CD14-positive monocyte (primary cell): ENCODE measurements around the gene LPCAT4. TPM values are rescaled to one million over a fixed set of nuclear protein-coding genes. Genes with fewer than 3 reads are reported as not detected.

ENCODE experiments used
- DNase-seq, 3 donors: peaks; one replicate each; pipeline ENCODE4 v3.0.0-alpha.2; 2011 to 2022
- H2AFZ ChIP-seq: 2 replicates; pipeline ENCODE4 v1.6.0; 2012; ENCODE audit warnings: mild to moderate bottlenecking, low read depth, low read length, inconsistent platforms; ENCODE audit not compliant: insufficient read depth, poor library complexity, severe bottlenecking
- H3K27ac ChIP-seq, 2 donors: 1 replicate in 1 of 2; 2 replicates in 1 of 2; pipeline ENCODE4 v1.5.1; 2012 to 2013; ENCODE audit warnings: low read length in 2 of 2, control low read depth in 1 of 2, inconsistent platforms in 1 of 2, low read depth in 1 of 2, mild to moderate bottlenecking in 1 of 2
- H3K27me3 ChIP-seq, 2 donors: one replicate each; pipeline versions ENCODE4 v1.6.0 to v1.6.1; 2011 to 2013; ENCODE audit warnings: low read length in 2 of 2; ENCODE audit not compliant: control insufficient read depth in 2 of 2, insufficient read depth in 2 of 2
- H3K36me3 ChIP-seq, 2 donors: replicated peaks in 1 of 2; 1 replicate in 1 of 2; 2 replicates in 1 of 2; pipeline versions ENCODE4 v1.5.1 to v1.6.1; 2012 to 2013; ENCODE audit warnings: low read length in 2 of 2, control low read depth in 1 of 2, inconsistent platforms in 1 of 2, mild to moderate bottlenecking in 1 of 2; ENCODE audit not compliant: insufficient read depth in 2 of 2, control insufficient read depth in 1 of 2
- H3K4me1 ChIP-seq, 2 donors: 1 replicate in 1 of 2; 2 replicates in 1 of 2; pipeline versions ENCODE4 v1.5.1 to v1.6.1; 2012 to 2013; ENCODE audit warnings: low read length in 2 of 2, control low read depth in 1 of 2, inconsistent platforms in 1 of 2, mild to moderate bottlenecking in 1 of 2, moderate library complexity in 1 of 2; ENCODE audit not compliant: insufficient read depth in 2 of 2, control insufficient read depth in 1 of 2
- H3K4me2 ChIP-seq: replicated peaks from 2 replicates; pipeline ENCODE3; 2012; ENCODE audit warnings: low read length, moderate library complexity, mild to moderate bottlenecking; ENCODE audit not compliant: poor library complexity, severe bottlenecking; ENCODE audit errors: extremely low read depth
- H3K4me3 ChIP-seq, 3 experiments: fragments of 200-600 bp in 1 of 3; sonication (generic) in 1 of 3; replicated peaks in 1 of 3; 1 replicate in 2 of 3; 2 replicates in 1 of 3; pipeline ENCODE4 v1.5.1; 2011 to 2013; ENCODE audit warnings: low read length in 3 of 3, mild to moderate bottlenecking in 3 of 3, control low read depth in 2 of 3, low read depth in 2 of 3, inconsistent platforms in 1 of 3, moderate library complexity in 1 of 3
- H3K79me2 ChIP-seq: 2 replicates; pipeline ENCODE4 v1.6.0; 2012; ENCODE audit warnings: mild to moderate bottlenecking, control low read depth, inconsistent platforms, low read length, moderate library complexity; ENCODE audit not compliant: insufficient read depth
- H3K9ac ChIP-seq: 2 replicates; pipeline ENCODE4 v1.6.0; 2017; ENCODE audit warnings: low read length, mild to moderate bottlenecking; ENCODE audit not compliant: insufficient read depth, poor library complexity, severe bottlenecking
- H3K9me3 ChIP-seq, 2 donors: replicated peaks in 1 of 2; 1 replicate in 1 of 2; 2 replicates in 1 of 2; pipeline versions ENCODE4 v1.5.1 to v1.6.1; 2012 to 2013; ENCODE audit warnings: low read length in 2 of 2, control low read depth in 1 of 2; ENCODE audit not compliant: control insufficient read depth in 1 of 2, insufficient read depth in 1 of 2
- H4K20me1 ChIP-seq: 2 replicates; pipeline ENCODE4 v1.6.0; 2012; ENCODE audit warnings: mild to moderate bottlenecking, low read length, control low read depth, moderate library complexity; ENCODE audit not compliant: insufficient read depth
- H3K27ac Mint-ChIP-seq, 7 donors: one replicate each; pipeline ENCODE4 v1.8.0; 2020; ENCODE audit warnings: mild to moderate bottlenecking in 7 of 7, mixed read lengths in 7 of 7, moderate library complexity in 6 of 7, inconsistent platforms in 2 of 7
- H3K27me3 Mint-ChIP-seq, 3 donors: one replicate each; pipeline ENCODE4 v1.8.0; 2021 to 2022; ENCODE audit warnings: low read depth in 3 of 3, mild to moderate bottlenecking in 3 of 3, mixed read lengths in 3 of 3, moderate library complexity in 3 of 3, inconsistent platforms in 1 of 3
- H3K36me3 Mint-ChIP-seq, 2 donors: one replicate each; pipeline ENCODE4 v1.8.0; 2020; ENCODE audit warnings: mixed read lengths in 2 of 2, inconsistent platforms in 1 of 2, mild to moderate bottlenecking in 1 of 2
- H3K4me1 Mint-ChIP-seq: one replicate; pipeline ENCODE4 v1.8.0; 2020; ENCODE audit warnings: mild to moderate bottlenecking, mixed read lengths
- H3K4me3 Mint-ChIP-seq, 2 donors: one replicate each; pipeline ENCODE4 v1.8.0; 2020; ENCODE audit warnings: mild to moderate bottlenecking in 2 of 2, mixed read lengths in 2 of 2, moderate library complexity in 1 of 2
- H3K9me3 Mint-ChIP-seq, 7 donors: one replicate each; pipeline ENCODE4 v1.8.0; 2020 to 2022; ENCODE audit warnings: mixed read lengths in 7 of 7, mild to moderate bottlenecking in 6 of 7, moderate library complexity in 6 of 7, inconsistent platforms in 2 of 7
- WGBS: methylation state at CpG from one replicate; pipeline ENCODE4 v1.1.5; 2013; ENCODE audit warnings: missing lambda C conversion rate; ENCODE audit not compliant: insufficient coverage; 5-methylcytosine and 5-hydroxymethylcytosine counted together
- intact Hi-C, 2 donors: fragments of 100-400 bp; cut with micrococcal nuclease; formaldehyde crosslinking; loops; one replicate each; pipeline versions ENCODE4 v1.15.0 to v1.15.1; 2023
- polyA plus RNA-seq, 3 donors: library from polyadenylated mRNA; depleted of rRNA in 1 of 3; unstranded in 2 of 3; stranded (reverse) in 1 of 3; fragments of 300-500 nt in 2 of 3; fragments of >200 nt in 1 of 3; fragmentation: Illumina TruSeq in 2 of 3; gene quantifications; 1 replicate in 2 of 3; 2 replicates in 1 of 3; pipeline ENCODE4 v1.2.3, GENCODE V29; 2012 to 2021
- TF ChIP-seq, protein P1 (sequence below): fragments of 200-600 bp; IDR thresholded peaks from one replicate; pipeline ENCODE4 v1.8.0; 2022; ENCODE audit warnings: antibody characterized with exemption, mild to moderate bottlenecking

The LPCAT4 gene
- polyA plus RNA-seq, 3 donors, result 3.3 to 39.5 (median 4.2) TPM

DNA sequence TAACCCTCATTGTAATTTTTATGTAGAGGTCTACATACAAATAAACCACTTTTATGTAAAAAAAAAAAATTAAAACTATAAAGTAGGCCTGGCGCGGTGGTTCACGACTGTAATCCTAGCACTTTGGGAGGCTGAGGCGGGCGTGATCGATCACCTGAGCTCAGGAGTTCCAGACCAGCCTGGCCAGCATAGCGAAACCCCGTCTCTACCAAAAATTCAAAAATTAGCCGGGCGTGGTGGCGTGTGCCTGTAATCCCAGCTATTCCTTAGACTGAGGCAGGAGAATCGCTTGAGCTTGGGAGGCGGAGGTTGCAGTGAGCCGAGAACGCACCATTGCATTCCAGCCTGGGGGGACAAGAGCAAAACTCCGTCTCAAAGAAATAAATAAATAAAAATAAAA is 28.6 kb downstream of the LPCAT4 start:
- H4K20me1 ChIP-seq, result peaks cover 23% of the 10 kb centered on the region
- peak overlapping the region in 2 of 3 experiments; percentile 6 to 99 for H3K4me3 ChIP-seq
- no peak overlapping the region for H3K9ac ChIP-seq
- H3K27me3 Mint-ChIP-seq, result peaks cover 0 to 2% (median 0%) of the 10 kb centered on the region in 3 donors
- H3K9me3 ChIP-seq, result no peaks in the 10 kb centered on the region
- H3K9me3 Mint-ChIP-seq, result peaks cover 0 to 1% (median 0%) of the 10 kb centered on the region in 7 donors
- peaks cover 53 to 64% of the 10 kb centered on the region in 2 donors for H3K4me1 ChIP-seq
- peak overlapping the region in 1 of 2 donors; percentile 79 for H3K4me3 Mint-ChIP-seq
- DNase-seq, result no peak
- peak overlapping the region; percentile 92 for H3K4me2 ChIP-seq
- TF ChIP-seq, protein P1, sequence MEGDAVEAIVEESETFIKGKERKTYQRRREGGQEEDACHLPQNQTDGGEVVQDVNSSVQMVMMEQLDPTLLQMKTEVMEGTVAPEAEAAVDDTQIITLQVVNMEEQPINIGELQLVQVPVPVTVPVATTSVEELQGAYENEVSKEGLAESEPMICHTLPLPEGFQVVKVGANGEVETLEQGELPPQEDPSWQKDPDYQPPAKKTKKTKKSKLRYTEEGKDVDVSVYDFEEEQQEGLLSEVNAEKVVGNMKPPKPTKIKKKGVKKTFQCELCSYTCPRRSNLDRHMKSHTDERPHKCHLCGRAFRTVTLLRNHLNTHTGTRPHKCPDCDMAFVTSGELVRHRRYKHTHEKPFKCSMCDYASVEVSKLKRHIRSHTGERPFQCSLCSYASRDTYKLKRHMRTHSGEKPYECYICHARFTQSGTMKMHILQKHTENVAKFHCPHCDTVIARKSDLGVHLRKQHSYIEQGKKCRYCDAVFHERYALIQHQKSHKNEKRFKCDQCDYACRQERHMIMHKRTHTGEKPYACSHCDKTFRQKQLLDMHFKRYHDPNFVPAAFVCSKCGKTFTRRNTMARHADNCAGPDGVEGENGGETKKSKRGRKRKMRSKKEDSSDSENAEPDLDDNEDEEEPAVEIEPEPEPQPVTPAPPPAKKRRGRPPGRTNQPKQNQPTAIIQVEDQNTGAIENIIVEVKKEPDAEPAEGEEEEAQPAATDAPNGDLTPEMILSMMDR, result no peak
- H3K36me3 Mint-ChIP-seq, result peaks cover 20 to 30% of the 10 kb centered on the region in 2 donors
- no peaks in the 10 kb centered on the region for H3K27me3 ChIP-seq
- intact Hi-C loops, result loop anchor here (5.0 to 10.0 kb wide), 4 partner anchors 114 to 646 kb away; partner anchors contain the start of genes EMC4 (in 1 of the 2), EMC7 (in 1 of the 2), PGBD4 (in 1 of the 2) and ZNF770 (in 1 of the 2)
- H3K36me3 ChIP-seq, result peaks cover 0 to 31% of the 10 kb centered on the region in 2 donors
- H3K27ac ChIP-seq, result peak overlapping the region in 1 of 2 donors; percentile 98
- peaks cover 52% of the 10 kb centered on the region for H3K4me1 Mint-ChIP-seq
- H3K79me2 ChIP-seq, result peaks cover 87% of the 10 kb centered on the region
- peak overlapping the region; percentile 16 for H2AFZ ChIP-seq
- peak overlapping the region in 1 of 7 donors; percentile 30 for H3K27ac Mint-ChIP-seq
- WGBS, result 80% methylated on average over 12 of the region's 16 CpGs

DNA sequence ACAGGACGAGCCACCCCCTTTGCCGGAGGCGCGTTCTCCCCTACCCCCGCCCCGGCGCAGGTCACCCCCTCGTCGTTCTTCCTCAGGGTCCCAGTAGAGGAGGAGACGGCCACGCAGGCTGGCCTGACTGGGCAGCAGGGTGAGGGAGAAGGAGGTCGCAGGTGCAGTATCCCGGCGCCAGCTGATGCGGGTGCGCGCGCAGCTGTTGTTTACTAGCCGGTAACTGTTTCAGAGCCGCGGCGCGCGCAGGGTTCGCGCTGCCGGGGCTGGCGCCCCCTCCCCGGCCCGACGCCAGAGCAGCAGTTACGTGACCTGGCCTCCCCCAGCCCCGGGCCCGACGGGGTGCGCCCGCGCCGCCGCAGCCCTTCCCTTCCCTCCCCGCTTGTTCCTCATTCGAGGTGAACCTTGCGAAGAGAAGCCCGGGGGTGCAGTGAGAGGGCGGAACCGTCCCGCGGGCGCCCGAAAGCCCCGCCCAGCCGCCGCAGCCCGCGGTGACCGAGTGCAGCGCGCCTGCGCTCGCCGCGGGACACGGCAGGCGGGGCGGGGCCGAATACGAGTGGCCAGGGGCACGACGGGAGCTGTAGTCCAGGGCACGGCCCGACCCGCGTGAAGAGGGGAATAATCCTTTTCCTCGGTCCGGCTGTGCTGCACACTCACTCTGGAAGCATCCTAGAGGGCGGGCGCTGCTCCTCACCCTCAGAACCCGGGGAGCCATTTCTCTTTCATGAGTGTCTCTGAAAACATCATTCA is 29.3 kb downstream of the LPCAT4 start, which contains the start of gene SLC12A6:
Gene SLC12A6 (minus strand): TSS at position 225 of the 750 bp plus-strand sequence. CDS start 1,101 bp downstream, outside the sequence.
- Histone ChIP-seq H3K27me3 (no peaks in the 10 kb centered on the region), H3K4me2 (peak within 1 kb of the TSS; percentile 92), H4K20me1 (peaks cover 23% of the 10 kb centered on the region), H3K4me1 (peaks cover 57 to 70% of the 10 kb centered on the region in 2 donors), H3K4me3 (peak within 1 kb of the TSS; percentile 75 to 99 (median 93)), H3K9ac (peak within 1 kb of the TSS; percentile 96), H3K27ac (peak within 1 kb of the TSS; percentile 90 to 98), H2AFZ (peak within 1 kb of the TSS; percentile 76), H3K79me2 (peaks cover 90% of the 10 kb centered on the region), H3K36me3 (peaks cover 0 to 31% of the 10 kb centered on the region in 2 donors), H3K9me3 (no peaks in the 10 kb centered on the region)
- under 1% methylated on average over 59 of the region's 78 CpGs for WGBS
- peaks cover 0 to 2% (median 0%) of the 10 kb centered on the region in 3 donors for H3K27me3 Mint-ChIP-seq
- H3K27ac Mint-ChIP-seq, result peak within 1 kb of the TSS; percentile 94 to 99 (median 97)
- H3K4me3 Mint-ChIP-seq, result peak within 1 kb of the TSS; percentile 93 to 98
- peaks cover 55% of the 10 kb centered on the region for H3K4me1 Mint-ChIP-seq
- intact Hi-C loops, result loop anchor here (5.0 to 10.0 kb wide), 4 partner anchors 113 to 647 kb away; partner anchors contain the start of genes EMC4 (in 1 of the 2), EMC7 (in 1 of the 2), PGBD4 (in 1 of the 2) and ZNF770 (in 1 of the 2)
- peaks cover 20 to 30% of the 10 kb centered on the region in 2 donors for H3K36me3 Mint-ChIP-seq
- DNase-seq, result peak; percentile 92 to 95 (median 93)
- TF ChIP-seq, protein P1, result no peak
- peaks cover 0 to 1% (median 0%) of the 10 kb centered on the region in 7 donors for H3K9me3 Mint-ChIP-seq
